HUDEP-2 (cell line): ENCODE data around the gene AVPR1B.
A peak's percentile ranks its signal among the peaks of the same experiment; 100 is the strongest.
"Not testable (repeated sequence)": the region's sequence is repeated elsewhere in the genome, so short reads cannot be mapped to it uniquely, and the experiment has no call there.

ENCODE experiments used
- DNase-seq, 76 experiments: peaks; one replicate each; lab custom pipeline; 2025; ENCODE audit not compliant: unreplicated experiment in 76 of 76; lab: John Stamatoyannopoulos, UW

AVPR1B gene

DNA sequence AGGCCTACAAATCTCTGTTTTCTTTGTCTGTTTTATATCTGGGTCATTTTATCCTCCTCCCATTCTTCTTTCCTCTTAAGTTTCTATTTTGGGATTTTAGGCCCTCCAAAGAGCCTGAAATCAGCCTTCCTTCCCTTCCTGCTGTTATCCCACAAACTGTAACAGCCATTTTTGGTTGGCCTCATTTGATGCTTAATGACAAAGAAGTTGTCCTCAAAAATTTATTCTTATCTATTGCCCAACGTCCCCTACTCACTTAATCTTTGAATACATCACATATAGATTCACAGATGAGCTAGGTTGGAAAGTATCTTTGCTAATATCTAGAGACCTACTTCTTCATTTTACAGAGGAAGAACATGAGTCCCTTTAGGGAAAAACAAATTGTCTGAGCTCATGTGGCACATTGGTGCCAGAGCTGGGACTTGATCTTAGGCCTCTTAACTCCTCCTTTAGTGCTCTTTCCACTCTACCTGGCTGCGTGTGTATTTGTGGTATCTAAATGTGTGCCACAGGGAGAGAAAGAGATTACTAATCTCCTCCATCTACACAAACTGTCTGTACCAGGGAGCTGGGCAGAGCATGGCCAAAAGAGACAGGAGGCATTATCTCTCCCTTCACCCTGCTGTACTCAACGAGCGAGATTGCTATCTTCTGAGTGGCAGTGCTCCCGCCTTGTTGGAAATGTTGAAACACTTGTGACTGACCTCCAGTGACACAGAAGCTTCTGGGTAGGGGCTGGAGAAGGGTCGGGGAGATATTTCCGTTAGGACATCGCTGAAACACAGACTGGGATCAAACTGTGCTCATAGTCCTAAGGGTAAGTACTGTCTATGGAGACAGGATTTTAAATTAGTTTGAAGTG lies 34.1 kb downstream of the AVPR1B start:
- peak in 69 of 76 experiments; percentile 35 to 90 (median 65) for DNase-seq

DNA sequence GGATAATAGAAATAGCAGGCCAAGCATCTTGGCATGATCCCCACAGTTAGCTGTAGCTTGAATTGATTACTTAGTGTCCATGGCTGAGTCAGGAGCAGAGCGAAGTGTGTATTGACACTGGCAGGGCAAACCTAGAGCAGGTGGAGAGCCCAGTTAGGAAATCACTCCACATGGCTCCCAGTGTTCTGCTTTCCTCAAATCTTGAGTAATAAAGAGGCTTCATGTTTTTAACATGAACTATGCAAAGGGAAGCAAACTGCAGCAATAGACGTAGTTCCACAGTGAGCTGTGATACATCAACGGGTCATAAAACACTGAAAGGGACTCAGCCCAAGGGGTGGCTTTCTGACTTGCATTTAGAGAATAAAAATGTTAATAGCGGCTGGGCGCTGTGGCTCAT lies 35.3 kb downstream of the AVPR1B start:
- DNase-seq, result no peak

DNA sequence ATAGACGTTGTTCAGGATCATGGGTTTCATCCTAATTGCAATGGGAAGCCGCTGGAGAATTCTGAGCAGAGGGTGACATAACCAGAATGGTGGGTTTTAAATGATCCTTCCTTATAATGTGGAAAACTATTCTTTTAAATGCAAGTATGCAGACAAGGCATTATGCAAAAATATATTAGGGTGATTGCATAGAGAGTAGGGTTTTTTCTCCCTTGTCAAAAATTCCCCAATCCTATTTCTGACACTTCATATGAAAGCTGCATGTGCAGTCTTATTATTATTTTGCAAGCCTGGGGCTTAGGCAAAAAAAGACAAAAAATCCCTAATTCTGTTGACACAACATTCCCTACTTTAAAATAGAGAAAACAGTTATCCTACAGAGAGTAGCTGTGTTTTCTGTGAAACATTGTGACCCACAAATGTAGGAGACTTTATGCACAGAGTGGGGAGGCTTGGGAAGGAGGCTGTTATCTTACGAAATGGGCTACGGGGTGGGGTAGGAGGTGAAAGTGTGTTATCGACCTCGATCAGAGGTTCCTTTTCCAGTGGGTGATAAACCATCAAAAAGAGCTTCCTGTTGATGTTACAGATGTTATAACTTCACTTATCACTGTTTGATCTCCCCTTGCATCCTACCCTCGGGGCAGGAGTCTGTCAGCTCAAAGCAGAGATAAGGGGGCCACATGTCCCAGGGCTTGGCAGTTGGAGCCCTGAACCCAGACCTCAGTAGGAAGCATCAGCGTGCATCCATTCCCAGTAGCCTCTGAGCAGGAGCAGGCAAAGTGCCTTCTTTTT lies 37.0 kb downstream of the AVPR1B start:
- DNase-seq, result peak in 23 of 76 experiments; percentile 9 to 63 (median 31)

DNA sequence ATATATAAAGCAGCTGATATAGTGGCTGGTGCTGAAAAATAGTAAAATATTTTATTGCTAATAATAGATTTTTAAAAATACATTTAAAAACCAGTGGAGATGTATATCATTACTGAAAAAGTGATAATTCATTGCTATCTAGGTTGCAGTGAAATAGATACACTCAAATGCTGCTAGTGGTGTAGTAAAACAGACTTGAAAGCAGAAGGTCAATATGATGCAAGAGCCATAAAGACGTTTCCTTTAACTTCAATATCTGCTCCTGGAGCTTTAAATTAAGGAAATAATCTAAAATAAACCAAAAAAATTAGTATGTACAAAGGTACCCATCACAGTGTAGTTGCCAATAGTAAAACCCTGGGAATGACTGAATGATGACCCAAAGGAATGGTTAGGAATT lies 38.1 kb downstream of the AVPR1B start:
- DNase-seq, result no peak

DNA sequence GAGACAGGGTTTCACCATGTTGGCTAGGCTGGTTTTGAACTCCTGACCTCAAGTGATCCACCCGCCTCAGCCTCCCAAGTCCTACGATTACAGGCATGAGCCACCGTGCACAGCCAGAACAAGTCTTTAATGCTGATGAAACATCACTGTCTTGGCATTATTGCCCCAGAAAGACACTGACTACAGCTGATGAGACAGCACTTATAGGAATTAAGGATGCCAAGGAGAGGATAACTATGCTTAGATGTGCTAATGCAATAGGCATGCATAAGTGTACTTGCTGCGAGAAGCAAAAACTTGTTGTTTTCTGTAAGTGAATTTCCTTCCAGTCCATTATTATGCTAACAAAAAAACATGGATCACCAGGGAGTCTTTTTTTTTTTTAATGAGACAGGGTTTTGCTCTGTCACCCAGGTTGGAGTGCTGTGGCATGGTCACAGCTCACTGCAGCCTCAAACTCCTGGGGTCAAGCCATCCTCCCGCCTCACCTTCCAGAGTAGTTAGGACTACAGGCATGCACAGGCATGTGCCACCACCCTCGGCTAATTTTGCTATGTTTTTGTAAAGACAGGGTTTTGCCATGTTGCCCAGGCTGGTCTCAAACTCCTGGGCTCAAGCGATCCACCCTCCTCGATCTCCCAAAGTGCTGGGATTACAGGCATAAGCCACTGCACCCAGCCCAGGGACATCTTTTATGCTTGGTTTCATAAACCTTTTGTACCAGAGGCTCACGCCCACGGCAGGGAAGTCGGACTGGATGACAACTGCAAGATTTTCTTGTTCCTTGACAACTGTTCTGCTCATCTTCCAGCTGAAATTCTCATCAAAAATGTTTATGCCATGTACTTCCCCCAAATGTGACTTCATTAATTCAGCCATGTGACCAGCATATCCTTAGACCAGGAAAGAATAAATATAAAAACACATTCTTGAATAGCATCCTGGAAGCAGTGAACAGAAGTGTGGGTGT lies 41.1 kb downstream of the AVPR1B start:
- no peak for DNase-seq

DNA sequence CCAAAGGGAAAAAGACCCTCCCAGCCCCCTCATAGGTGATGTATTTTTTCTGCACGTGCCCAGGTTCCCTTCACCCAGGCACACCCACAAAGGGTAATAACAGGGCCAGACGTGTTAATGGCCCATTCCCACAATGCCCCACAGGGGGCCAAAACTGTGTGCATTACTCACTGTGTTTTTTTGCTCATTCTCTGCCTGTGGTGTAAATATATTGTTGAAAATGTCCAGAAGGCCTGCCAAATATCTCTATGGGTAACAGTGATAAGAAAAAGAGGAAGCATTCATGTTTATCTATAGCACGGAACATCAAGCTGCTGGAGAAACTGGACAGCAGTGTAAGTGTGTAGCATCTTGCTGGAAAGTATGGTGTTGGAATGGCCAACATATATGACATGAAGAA lies 42.3 kb downstream of the AVPR1B start:
- peak in 69 of 76 experiments; percentile 26 to 96 (median 71) for DNase-seq

DNA sequence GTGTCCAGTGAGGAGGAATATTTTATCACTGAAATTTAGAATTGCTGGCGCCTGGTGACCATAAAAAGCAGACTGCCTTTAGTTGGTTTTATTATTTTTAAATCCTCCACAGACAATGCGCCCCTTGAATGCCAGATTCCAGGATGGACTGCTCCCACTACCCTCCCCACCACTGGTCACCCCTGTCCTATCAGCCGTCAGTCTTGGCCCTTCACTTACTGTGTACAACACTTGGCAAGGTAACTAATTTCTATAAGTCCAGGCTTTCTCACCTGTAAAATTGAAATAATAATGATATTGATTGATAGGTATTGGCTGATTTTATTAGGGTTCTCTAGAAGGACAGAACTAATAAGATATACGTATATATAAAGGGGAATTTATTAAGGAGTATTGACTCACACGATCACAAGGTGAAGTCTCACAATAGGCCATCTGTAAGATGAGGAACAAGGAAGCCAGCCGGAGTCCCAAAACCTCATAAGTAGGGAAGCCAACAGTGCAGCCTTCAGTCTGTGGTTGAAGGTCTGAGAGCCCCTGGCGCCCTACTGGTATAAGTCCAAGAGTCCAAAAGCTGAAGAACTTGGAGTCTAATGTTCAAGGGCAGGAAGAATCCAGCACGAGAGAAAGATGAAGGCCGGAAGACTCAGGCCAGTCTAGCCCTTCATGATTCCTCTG lies 46.4 kb downstream of the AVPR1B start:
- DNase-seq, result no peak

DNA sequence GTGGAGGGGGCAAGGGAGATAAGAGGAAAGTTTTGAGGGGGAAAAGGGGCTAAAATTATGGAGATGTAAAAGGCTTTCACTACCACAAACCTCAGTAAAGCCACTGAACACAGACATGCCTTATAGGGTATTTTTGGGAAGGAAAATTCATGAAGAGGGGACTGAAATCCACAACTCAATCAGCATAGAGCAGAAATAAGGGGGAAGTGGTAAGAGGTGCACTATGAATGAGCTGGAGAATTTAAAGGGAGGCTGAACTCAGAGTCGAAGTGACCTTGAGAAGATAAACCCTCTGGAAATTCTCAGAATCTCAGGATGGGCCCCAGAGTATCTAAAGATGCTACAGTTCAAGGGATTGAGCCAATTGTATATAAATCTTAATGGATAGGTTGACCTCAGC lies 48.9 kb downstream of the AVPR1B start:
- no peak for DNase-seq

DNA sequence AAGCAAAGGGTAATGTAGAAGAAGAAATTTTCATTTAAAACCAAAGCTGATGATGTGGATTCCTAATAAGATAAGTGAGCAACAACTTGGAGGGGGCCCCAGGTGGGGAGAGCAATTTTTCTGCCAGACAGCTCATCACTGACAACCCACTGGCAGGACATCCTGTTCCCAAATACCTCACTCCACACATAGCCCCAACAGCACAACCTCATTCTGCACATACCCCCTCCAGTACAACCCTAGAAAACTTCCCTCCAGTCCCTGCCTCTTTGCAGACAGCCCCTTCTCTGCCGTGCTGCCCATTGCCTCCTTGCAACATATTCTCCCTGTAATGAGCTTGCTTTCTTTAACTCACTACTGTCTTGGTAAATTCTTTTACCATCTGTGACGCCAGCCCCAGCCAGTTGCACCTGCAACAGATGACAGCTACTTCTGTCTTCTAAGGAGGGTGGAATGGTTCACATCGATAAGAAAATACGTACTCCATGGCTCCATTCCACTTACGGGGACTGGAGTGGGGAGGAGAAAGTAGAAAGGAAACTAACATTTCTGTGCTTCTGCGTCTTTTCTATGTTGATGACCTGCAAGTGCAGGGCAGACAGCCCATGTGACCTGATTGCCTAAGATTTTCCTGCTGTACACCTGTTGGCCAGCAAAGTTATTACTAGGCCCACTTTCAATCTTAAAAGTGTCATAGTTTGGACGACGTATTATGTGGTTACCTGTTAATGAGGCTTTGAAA lies 49.5 kb downstream of the AVPR1B start:
- peak in 1 of 76 experiments; percentile 12 for DNase-seq

DNA sequence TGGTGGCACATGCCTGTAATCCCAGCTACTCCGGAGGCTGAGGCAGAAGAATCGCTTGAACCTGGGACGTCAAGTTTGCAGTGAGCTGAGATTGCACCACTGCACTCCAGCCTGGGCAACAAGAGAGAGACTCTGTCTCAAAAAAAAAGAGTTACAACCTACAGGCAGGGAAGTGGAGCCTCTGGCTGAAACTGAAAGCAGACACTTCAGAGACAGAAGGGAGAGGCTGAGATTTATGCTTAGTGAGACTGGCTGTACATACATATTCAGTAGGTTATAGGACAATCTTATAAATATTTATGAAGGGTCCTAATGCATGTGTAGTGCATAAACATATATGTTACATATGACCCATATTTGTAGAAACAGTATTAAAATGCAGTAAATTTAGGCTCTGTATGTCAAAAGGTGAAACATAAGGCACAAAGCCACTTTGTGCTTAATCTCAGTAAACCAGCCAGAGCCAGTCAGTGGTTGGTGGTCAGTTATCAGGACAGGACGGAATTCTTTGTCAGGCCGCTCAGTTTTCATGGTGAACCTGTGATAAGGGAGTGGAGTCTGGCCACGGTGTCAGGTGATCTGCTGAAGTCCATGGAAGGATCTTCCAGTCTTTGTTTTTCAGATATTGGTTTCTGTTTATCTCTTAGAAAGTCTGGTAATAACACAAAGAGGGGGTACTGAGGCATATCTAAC lies 50.6 kb downstream of the AVPR1B start:
- peak in 41 of 76 experiments; percentile 9 to 75 (median 31) for DNase-seq

DNA sequence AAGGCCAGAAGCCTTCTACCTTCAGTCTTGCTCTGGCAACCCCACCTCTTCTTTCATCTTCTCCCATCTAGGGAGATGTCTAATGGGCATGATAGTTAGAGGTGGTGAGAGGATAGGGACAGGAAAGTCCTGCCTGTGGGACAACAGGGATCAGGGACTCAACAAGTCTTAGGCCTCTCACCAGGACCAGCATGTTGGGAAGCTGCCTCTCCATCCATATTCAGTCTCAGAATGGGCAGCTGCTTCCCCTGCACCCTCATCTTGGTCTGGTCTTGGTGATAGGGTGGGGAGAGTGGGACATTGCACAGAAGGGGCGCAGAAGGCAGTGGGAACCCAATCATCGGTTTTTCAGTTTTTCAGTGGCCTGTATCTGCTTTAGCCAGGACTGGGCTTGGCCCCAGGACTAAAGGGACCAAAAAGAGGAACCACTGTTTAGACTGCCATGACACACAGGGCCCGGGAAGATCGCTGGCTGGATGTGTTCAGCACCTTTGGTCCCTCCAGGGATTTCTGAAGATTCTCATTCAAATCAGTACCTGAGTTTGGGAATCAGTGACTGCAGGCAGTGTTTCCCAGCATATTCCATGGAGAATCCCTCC lies 51.5 kb downstream of the AVPR1B start:
- DNase-seq, result peak in 14 of 76 experiments; percentile 7 to 35 (median 18)

DNA sequence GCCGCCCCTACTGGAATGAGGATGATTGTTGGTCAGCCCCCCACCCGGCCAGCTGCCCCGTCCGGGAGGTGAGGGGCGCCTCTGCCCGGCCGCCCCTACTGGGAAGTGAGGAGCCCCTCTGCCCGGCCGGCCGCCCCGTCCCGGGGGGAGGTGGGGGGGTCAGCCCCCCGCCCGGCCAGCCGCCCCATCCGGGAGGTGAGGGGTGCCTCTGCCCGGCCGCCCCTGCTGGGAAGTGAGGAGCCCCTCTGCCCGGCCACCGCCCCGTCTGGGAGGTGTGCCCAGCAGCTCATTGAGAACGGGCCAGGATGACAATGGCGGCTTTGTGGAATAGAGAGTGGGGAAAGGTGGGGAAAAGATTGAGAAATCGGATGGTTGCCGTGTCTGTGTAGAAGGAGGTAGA lies 52.7 kb downstream of the AVPR1B start:
- DNase-seq, result not testable (repeated sequence)

DNA sequence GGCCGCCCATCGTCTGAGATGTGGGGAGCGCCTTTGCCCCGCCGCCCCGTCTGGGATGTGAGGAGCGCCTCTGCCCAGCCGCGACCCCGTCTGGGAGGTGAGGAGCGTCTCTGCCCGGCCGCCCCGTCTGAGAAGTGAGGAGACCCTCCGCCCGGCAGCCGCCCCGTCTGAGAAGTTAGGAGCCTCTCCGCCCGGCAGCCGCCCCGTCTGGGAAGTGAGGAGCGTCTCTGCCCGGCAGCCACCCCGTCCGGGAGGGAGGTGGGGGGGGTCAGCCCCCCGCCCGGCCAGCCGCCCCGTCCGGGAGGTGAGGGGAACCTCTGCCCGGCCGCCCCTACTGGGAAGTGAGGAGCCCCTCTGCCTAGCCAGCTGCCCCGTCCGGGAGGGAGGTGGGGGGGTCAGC lies 53.2 kb downstream of the AVPR1B start:
- not testable (repeated sequence) for DNase-seq

DNA sequence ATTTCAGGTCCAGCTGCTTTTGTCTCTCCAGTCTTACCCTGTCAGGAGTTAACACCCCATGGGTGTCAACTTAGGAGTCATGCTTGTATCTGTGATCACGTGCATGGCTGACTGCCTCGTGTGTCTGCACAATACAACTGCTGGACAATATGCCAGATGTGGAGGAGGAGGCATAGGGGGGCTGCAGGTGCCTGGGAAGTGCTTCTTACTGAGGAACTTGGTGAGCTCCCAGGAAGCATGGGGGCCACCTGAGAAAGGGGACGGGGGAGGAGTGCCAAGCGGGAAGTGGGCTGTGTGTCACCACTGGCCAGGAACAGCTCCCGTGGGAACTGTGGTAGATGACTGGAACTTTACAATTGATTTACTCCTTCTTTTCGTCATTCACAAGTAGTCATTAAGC lies 54.7 kb downstream of the AVPR1B start:
- peak in 3 of 76 experiments; percentile 7 to 29 (median 13) for DNase-seq

DNA sequence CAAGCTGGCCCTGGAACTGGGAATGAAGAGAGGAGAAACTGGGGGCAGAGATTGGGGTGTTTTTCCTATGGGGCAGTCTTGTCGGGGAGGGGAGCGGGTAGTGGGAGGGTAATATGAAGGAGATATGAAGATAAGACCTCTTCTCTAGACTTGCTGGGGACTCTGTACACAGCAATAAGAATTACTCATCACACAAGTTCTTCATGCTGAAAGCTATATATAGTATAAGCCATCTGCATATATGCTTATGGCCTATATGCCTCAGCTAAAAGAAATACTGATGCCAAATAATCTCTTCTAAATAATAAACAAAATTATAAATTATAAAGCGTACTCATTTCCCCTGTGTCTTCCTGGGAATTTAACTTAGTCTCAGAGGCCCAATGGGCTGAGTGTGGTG lies 56.3 kb downstream of the AVPR1B start:
- DNase-seq, result no peak
